NCI-H146 treated with DMSO at 0.1 percent for 48 hours (cell line): ENCODE results near the gene IL23A.

ENCODE experiments used
- DNase-seq: peaks from one replicate; lab custom pipeline; 2025; ENCODE audit not compliant: unreplicated experiment; lab: John Stamatoyannopoulos, UW

The IL23A gene

GRCh38 chr12:56359851-56360767, 21.4 kb downstream of the IL23A start, which contains the start of gene STAT2:
Gene STAT2, minus strand, starts transcription at chr12:56360107. Its CDS starts 3,536 bp downstream, at chr12:56356571.
- peak; percentile 98 for DNase-seq

GRCh38 chr12:56361487-56362129, 22.9 kb downstream of the IL23A start:
- DNase-seq, result no peak

DNA sequence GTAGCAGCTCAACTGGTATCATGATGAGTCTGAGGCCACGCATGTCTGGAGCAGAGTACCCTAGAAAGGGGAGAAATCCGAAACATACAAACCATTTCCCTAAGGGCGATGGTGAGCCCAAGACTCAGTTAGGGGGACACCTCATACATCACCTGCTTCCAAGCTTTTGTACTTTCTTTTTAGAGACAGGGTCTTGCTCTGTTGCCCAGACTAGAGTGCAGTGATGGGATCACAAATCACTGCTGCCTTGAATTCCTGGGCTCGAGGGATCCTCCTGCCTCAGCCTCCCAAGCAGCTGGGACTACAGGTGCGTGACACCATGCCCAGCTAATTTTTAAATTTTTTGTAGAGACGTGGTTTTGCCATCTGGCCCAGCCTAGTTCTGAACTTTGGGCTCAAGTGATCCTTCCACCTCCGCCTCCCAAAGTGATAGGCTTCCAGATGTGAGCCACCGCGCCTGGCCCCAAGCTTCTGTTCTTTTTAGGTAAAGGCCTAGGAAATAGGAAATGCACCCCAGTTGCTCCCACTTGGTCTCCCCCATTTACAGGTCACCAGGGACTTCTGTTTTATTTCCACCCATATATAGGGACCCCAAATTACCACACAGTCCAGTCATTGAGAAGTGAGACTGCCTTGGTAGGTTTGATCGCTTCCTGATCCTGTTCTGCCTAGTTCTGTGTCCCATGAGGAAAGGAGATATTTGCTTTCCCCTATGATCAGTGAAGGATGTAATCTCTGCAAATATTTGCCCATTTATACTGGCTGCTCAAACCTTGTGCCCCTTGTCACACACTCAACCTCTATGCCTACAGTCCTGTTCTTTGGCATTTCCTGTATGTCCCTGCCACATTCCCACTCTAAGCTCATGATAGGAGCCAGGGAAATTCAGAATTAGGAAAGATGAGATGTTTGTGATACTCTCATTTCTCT, 23.7 kb downstream of the IL23A start, which contains the start of gene APOF:
Gene APOF (minus strand): TSS at position 728 of the 930 bp plus-strand sequence. CDS start 112 bp downstream, at position 616.
- DNase-seq, result no peak

DNA sequence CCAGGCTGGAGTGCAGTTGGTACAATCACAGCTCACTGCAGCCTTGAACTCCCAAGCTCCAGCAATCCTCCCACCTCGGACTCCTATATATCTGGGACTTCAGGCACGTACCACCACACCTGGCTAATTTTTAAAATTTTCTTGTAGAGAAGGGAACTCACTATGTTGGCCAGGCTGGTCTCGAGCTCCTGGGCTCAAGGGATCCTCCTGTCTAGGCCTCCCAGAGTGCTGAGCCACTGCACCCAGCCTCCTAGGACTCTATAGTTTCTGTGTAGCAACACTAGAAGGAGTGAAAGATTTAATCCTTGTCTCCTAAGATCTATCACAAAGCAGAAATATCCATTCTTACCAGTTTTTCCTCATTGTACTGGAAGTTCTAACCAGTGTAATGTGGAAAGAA, 28.3 kb downstream of the IL23A start:
- DNase-seq, result no peak

DNA sequence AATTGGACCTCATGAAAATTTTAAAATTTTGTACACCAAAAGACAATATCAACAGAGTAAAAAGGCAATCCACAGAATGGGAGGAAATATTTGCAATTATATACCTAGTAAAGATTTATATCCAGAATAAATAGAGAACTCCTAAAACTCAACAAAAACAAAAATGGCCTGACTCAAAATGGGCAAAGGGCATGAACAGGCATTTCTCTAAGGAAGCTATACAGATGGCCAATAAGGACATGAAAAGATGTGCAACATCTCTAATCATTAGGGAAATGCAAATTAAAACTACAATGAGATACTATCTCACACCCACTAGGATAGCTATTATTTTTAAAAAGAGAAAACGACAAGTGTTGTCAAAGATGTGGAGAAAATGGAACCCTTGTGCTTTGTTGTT, 34.8 kb downstream of the IL23A start:
- DNase-seq, result no peak

GRCh38 chr12:56374726-56375597, 36.3 kb downstream of the IL23A start:
- no peak for DNase-seq

- DNase-seq, result no peak
Observed at GRCh38 chr12:56375598-56376434, 37.1 kb downstream of the IL23A start.

GRCh38 chr12:56377310-56377988, 38.8 kb downstream of the IL23A start:
- DNase-seq, result no peak

DNA sequence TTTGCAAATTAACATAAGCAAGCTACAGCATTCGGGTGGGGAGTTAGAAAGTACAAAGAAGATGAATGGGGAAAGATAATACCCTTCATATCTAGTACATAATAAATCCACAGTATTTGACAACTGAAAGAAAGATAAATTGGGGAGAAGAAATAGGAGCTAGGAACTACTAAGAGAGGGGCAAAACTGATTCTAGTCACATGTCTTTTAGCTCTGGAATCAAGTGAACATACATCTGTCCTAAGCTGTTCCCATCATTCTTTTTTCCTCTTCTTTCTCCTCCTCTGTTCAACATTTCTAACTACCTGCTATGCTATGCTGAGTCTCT, 39.3 kb downstream of the IL23A start:
- DNase-seq, result no peak

- no peak for DNase-seq
Observed at GRCh38 chr12:56382611-56383010, 43.9 kb downstream of the IL23A start.

DNA sequence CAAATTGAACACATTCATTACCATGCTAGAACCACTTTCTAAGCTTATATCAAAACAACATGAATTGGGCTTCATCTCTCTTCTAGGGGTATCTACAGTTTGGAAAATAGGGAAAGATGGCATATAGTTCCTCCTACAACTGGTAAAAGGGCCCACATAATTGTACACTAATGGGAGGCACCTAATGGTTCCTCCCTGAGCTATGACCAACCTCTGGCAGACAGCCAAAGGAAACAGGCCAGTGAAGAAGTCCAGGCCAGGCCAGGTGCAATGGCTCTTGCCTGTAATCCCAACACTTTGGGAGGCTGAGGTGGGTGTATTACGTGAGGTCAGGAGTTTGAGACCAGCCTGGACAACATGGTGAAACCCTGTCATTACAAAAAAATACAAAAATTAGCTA, 47.2 kb downstream of the IL23A start:
- peak; percentile 47 for DNase-seq

- DNase-seq, result no peak
Observed at GRCh38 chr12:56387152-56387736, 48.6 kb downstream of the IL23A start.

- no peak for DNase-seq
Observed at GRCh38 chr12:56389412-56389811, 50.7 kb downstream of the IL23A start.
